ENCODE data around the gene EEPD1.

The EEPD1 gene

DNA sequence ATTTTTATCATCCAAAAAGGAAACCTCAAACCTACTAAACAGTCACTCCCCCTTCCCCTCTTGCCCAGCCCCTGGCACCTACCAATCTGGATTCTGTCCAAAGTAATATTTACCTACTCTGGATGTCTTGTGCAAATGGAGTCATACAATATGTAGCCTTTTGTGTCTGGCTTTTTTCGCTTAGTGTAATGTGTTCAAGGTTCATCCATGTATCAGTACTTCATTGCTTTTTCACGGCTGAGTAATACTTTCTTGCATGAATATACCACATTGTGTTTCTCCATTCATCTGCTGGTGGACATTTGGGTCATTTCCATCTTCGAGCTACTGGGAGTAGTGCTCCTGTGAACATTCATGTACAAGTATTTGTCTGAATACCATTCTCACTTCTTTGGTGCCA lies 113.6 kb downstream of the EEPD1 start:
- Histone ChIP-seq H3K9ac (ENCODE audit: insufficient read length) (no peak overlapping the region), H3K4me3 (no peak overlapping the region), H3K36me3 (ENCODE audit: insufficient read depth, low read length) (no peaks in the 10 kb centered on the region), H3K27ac (no peak overlapping the region), H3K9me3 (ENCODE audit: low read depth, low read length) (no peaks in the 10 kb centered on the region)
- no peak for TF ChIP-seq EZH2 (IDR thresholded peaks at IDR 0.05)
- no peak for TF ChIP-seq FOXP2 (optimal IDR thresholded peaks at IDR 0.05; ENCODE audit: control extremely low read depth, extremely low read length, insufficient read depth)
- TF ChIP-seq POLR2AphosphoS5 (IDR thresholded peaks at IDR 0.05; ENCODE audit: borderline replicate concordance, low read depth, low read length): no peak
- no peak for DNase-seq (ENCODE audit: low read depth, low spot score)

DNA sequence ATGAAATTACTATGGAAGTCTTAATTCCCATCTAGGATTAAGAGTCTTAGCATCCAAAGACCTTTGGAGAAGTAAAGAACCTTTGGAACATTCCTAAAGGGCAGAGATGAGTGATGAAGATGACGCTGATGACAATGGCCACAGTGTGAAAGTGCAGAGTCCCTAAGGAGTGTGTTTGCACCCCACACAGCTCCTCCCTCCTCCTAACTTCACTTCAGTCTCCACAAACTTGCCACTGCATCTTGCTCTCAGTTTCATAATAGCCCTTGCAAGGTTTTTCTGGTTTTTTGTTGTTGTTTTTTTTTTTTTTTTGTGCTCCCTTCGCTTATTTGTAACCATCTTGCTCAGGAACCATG lies 119.1 kb downstream of the EEPD1 start:
- TF ChIP-seq POLR2AphosphoS5 (IDR thresholded peaks at IDR 0.05; ENCODE audit: borderline replicate concordance, low read depth, low read length) (no peak), FOXP2 (optimal IDR thresholded peaks at IDR 0.05; ENCODE audit: control extremely low read depth, extremely low read length, insufficient read depth) (no peak), EZH2 (IDR thresholded peaks at IDR 0.05) (no peak)
- Histone ChIP-seq H3K9me3 (ENCODE audit: low read depth, low read length) (no peaks in the 10 kb centered on the region), H3K4me3 (no peak overlapping the region), H3K36me3 (ENCODE audit: insufficient read depth, low read length) (no peaks in the 10 kb centered on the region), H3K9ac (ENCODE audit: insufficient read length) (no peak overlapping the region), H3K27ac (no peak overlapping the region)
- DNase-seq (ENCODE audit: low read depth, low spot score): no peak

DNA sequence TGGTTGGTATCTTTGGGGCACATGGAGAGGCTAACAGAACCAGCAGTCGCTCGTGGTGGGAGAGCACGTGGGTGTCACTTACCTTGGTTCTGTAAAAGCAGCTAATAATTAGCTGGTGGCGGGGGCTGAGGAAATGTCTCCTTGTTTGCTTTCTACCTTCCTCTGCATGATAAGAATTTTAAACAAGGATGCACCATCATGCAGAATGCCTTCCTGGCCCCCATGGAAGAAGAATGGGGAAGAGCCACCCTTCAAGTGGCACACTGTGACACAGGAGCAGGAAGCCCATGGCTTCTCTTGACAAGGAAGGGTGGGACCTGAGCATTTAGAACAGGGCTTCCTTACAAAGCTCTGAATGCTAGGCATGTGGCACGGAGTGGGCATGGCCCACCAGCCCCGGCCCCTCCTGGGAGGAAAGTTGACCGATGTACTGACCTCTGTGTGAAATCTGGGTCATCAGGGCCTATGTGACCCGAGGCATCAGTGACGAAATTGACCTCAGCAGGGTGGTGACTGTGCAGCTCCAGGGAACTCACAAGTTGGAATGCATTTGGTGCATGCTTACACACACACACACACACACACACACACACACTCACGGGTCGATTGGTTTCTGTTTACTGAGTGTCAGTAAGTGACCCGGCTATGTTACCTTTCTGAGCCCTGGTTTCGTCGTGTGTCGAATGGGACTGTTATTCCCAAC lies 119.7 kb downstream of the EEPD1 start:
- TF ChIP-seq EZH2 (IDR thresholded peaks at IDR 0.05) (no peak), FOXP2 (optimal IDR thresholded peaks at IDR 0.05; ENCODE audit: control extremely low read depth, extremely low read length, insufficient read depth) (no peak), POLR2AphosphoS5 (IDR thresholded peaks at IDR 0.05; ENCODE audit: borderline replicate concordance, low read depth, low read length) (no peak)
- no peak overlapping the region for H3K27ac ChIP-seq
- DNase-seq (ENCODE audit: low read depth, low spot score): no peak

DNA sequence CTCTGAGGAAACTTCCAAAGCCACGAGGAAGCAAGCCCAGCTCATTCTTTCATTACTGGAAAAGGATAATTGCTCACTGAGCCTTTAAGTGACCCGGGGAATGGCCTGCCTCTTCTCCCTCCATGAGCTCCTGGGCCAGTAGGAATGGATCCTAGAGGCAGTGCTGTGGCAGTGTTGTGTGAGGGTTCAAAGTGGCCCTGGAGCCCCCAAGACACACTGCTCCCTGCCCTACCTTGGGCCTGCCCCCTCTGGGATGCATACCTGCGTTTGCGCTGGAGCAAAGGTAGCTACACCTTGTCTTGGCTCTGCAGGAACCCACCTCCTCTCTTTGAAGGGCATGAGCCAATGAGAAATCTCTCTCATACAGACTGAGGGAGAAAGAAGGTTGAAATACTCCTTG lies 120.8 kb downstream of the EEPD1 start:
- no peak for DNase-seq (ENCODE audit: low read depth, low spot score)
- Histone ChIP-seq H3K36me3 (ENCODE audit: insufficient read depth, low read length) (no peaks in the 10 kb centered on the region), H3K27ac (no peak overlapping the region), H3K4me3 (no peak overlapping the region), H3K9me3 (ENCODE audit: low read depth, low read length) (no peaks in the 10 kb centered on the region), H3K9ac (ENCODE audit: insufficient read length) (no peak overlapping the region)
- TF ChIP-seq EZH2 (IDR thresholded peaks at IDR 0.05) (no peak), POLR2AphosphoS5 (IDR thresholded peaks at IDR 0.05; ENCODE audit: borderline replicate concordance, low read depth, low read length) (no peak), FOXP2 (optimal IDR thresholded peaks at IDR 0.05; ENCODE audit: control extremely low read depth, extremely low read length, insufficient read depth) (no peak)

More for the DNA sequence above, 119.7 kb downstream of the EEPD1 start:
- no peaks in the 10 kb centered on the region for H3K9me3 ChIP-seq (ENCODE audit: low read depth, low read length)
- H3K36me3 ChIP-seq (ENCODE audit: insufficient read depth, low read length): no peaks in the 10 kb centered on the region
- H3K4me3 ChIP-seq: no peak overlapping the region
- no peak overlapping the region for H3K9ac ChIP-seq (ENCODE audit: insufficient read length)

GRCh38 chr7:36275735-36276284 lies 122.8 kb downstream of the EEPD1 start:
- no peak for DNase-seq (ENCODE audit: low read depth, low spot score)
- no peak overlapping the region for H3K4me3 ChIP-seq
- H3K36me3 ChIP-seq (ENCODE audit: insufficient read depth, low read length): no peaks in the 10 kb centered on the region
- no peak overlapping the region for H3K27ac ChIP-seq
- no peaks in the 10 kb centered on the region for H3K9me3 ChIP-seq (ENCODE audit: low read depth, low read length)
- no peak overlapping the region for H3K9ac ChIP-seq (ENCODE audit: insufficient read length)
- TF ChIP-seq FOXP2 (optimal IDR thresholded peaks at IDR 0.05; ENCODE audit: control extremely low read depth, extremely low read length, insufficient read depth) (no peak), POLR2AphosphoS5 (IDR thresholded peaks at IDR 0.05; ENCODE audit: borderline replicate concordance, low read depth, low read length) (no peak), EZH2 (IDR thresholded peaks at IDR 0.05) (no peak)

- Histone ChIP-seq H3K27ac (no peak overlapping the region), H3K36me3 (ENCODE audit: insufficient read depth, low read length) (no peaks in the 10 kb centered on the region), H3K4me3 (no peak overlapping the region), H3K9me3 (ENCODE audit: low read depth, low read length) (no peaks in the 10 kb centered on the region), H3K9ac (ENCODE audit: insufficient read length) (no peak overlapping the region)
- no peak for TF ChIP-seq POLR2AphosphoS5 (IDR thresholded peaks at IDR 0.05; ENCODE audit: borderline replicate concordance, low read depth, low read length)
- no peak for TF ChIP-seq FOXP2 (optimal IDR thresholded peaks at IDR 0.05; ENCODE audit: control extremely low read depth, extremely low read length, insufficient read depth)
- TF ChIP-seq EZH2 (IDR thresholded peaks at IDR 0.05): no peak
- DNase-seq (ENCODE audit: low read depth, low spot score): no peak
Observed at GRCh38 chr7:36276428-36277248, 123.6 kb downstream of the EEPD1 start.

DNA sequence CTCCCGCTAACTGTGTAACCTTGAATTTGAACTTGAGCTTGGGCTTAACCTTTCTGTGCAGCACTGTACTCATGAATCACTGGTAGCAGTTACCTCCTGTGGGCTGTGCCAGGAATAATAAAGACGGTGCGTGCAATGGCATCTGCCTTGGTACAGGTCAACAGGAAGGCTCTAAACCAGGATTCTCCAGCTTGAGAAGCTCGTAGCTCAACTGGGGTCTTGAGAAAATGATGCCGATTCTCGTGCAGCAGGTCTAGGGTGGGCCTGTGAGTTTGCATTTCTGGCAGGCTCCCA lies 124.1 kb downstream of the EEPD1 start:
- H3K36me3 ChIP-seq (ENCODE audit: insufficient read depth, low read length): no peaks in the 10 kb centered on the region
- no peaks in the 10 kb centered on the region for H3K9me3 ChIP-seq (ENCODE audit: low read depth, low read length)
- no peak overlapping the region for H3K4me3 ChIP-seq
- no peak for DNase-seq (ENCODE audit: low read depth, low spot score)
- H3K27ac ChIP-seq: no peak overlapping the region
- no peak overlapping the region for H3K9ac ChIP-seq (ENCODE audit: insufficient read length)
- TF ChIP-seq EZH2 (IDR thresholded peaks at IDR 0.05) (no peak), POLR2AphosphoS5 (IDR thresholded peaks at IDR 0.05; ENCODE audit: borderline replicate concordance, low read depth, low read length) (no peak), FOXP2 (optimal IDR thresholded peaks at IDR 0.05; ENCODE audit: control extremely low read depth, extremely low read length, insufficient read depth) (no peak)

GRCh38 chr7:36278069-36278619 lies 125.1 kb downstream of the EEPD1 start:
- Histone ChIP-seq H3K9me3 (ENCODE audit: low read depth, low read length) (no peaks in the 10 kb centered on the region), H3K4me3 (no peak overlapping the region), H3K27ac (no peak overlapping the region), H3K9ac (ENCODE audit: insufficient read length) (no peak overlapping the region), H3K36me3 (ENCODE audit: insufficient read depth, low read length) (no peaks in the 10 kb centered on the region)
- DNase-seq (ENCODE audit: low read depth, low spot score): no peak
- TF ChIP-seq EZH2 (IDR thresholded peaks at IDR 0.05): no peak
- TF ChIP-seq FOXP2 (optimal IDR thresholded peaks at IDR 0.05; ENCODE audit: control extremely low read depth, extremely low read length, insufficient read depth): no peak
- TF ChIP-seq POLR2AphosphoS5 (IDR thresholded peaks at IDR 0.05; ENCODE audit: borderline replicate concordance, low read depth, low read length): no peak

All from SK-N-MC (cell line).